HepG2 (cell line): ENCODE data around the gene ANXA9. TPM values are rescaled to one million over a fixed set of nuclear protein-coding genes. Genes with fewer than 3 reads are reported as not detected.

ENCODE experiments used
- CBX2 ChIP-seq, 2 experiments: fragments of 200-600 bp in 1 of 2; sonication (generic); formaldehyde crosslinking in 1 of 2; IDR thresholded peaks; 2 replicates each; pipeline versions ENCODE4 v1.7.0 to v1.8.1; 2018 to 2022; ENCODE audit warnings: low read depth in 2 of 2, low read length in 1 of 2, mild to moderate bottlenecking in 1 of 2, missing genetic modification reagents in 1 of 2
- IRF9 ChIP-seq: sonication (generic); formaldehyde crosslinking; IDR thresholded peaks from 2 replicates; pipeline ENCODE4 v1.8.0; 2022; ENCODE audit warnings: missing genetic modification reagents, mild to moderate bottlenecking, borderline replicate concordance
- NFE2 ChIP-seq: sonication (generic); formaldehyde crosslinking; IDR thresholded peaks from 2 replicates; pipeline ENCODE4 v1.4.0; 2020; ENCODE audit warnings: missing genetic modification reagents
- THRA ChIP-seq: sonication (generic); formaldehyde crosslinking; IDR thresholded peaks from 2 replicates; pipeline ENCODE4 v1.4.0; 2020; ENCODE audit warnings: missing genetic modification reagents, borderline replicate concordance
- TSC22D2 ChIP-seq: sonication (generic); formaldehyde crosslinking; IDR thresholded peaks from 2 replicates; pipeline ENCODE4 v1.5.1; 2020; ENCODE audit warnings: missing genetic modification reagents, mild to moderate bottlenecking, borderline replicate concordance
- ZBTB49 ChIP-seq: sonication (generic); formaldehyde crosslinking; IDR thresholded peaks from 2 replicates; pipeline ENCODE4 v1.4.0; 2020; ENCODE audit warnings: missing genetic modification reagents, borderline replicate concordance
- ZFP41 ChIP-seq: sonication (generic); formaldehyde crosslinking; IDR thresholded peaks from 2 replicates; pipeline ENCODE4 v1.4.0; 2020; ENCODE audit warnings: mild to moderate bottlenecking, missing genetic modification reagents, borderline replicate concordance
- ZNF343 ChIP-seq: sonication (generic); formaldehyde crosslinking; IDR thresholded peaks from 2 replicates; pipeline ENCODE4 v1.4.0; 2020; ENCODE audit warnings: mild to moderate bottlenecking, missing genetic modification reagents
- ZNF451 ChIP-seq: sonication (generic); formaldehyde crosslinking; IDR thresholded peaks from 2 replicates; pipeline ENCODE4 v1.5.0; 2020; ENCODE audit warnings: mild to moderate bottlenecking, missing genetic modification reagents
- ZNF503 ChIP-seq: sonication (generic); formaldehyde crosslinking; IDR thresholded peaks from 2 replicates; pipeline ENCODE4 v1.4.0; 2020; ENCODE audit warnings: missing genetic modification reagents
- ZNF891 ChIP-seq: sonication (generic); formaldehyde crosslinking; IDR thresholded peaks from 2 replicates; pipeline ENCODE4 v1.5.0; 2020; ENCODE audit warnings: mild to moderate bottlenecking, missing genetic modification reagents
- ZSCAN31 ChIP-seq: sonication (generic); formaldehyde crosslinking; IDR thresholded peaks from 2 replicates; pipeline ENCODE4 v1.5.0; 2020; ENCODE audit warnings: low read depth, mild to moderate bottlenecking, missing genetic modification reagents
- polyA plus RNA-seq, 8 experiments: library from polyadenylated mRNA; depleted of rRNA in 3 of 8; stranded (reverse) in 7 of 8; unstranded in 1 of 8; fragments of >200 nt; fragmentation: Illumina TruSeq in 4 of 8; extraction: Trizol in 4 of 8; gene quantifications; 2 replicates each; pipeline versions ENCODE4 v1.2.1 to v1.2.3, GENCODE V29; 2011 to 2016; ENCODE audit warnings: low read depth in 4 of 8, missing spikeins in 1 of 8, mixed read lengths in 1 of 8; ENCODE audit not compliant: insufficient read depth in 1 of 8
- total RNA-seq, 5 experiments: library from RNA; depleted of rRNA; stranded (reverse); fragments of >200 nt; fragmentation: Illumina TruSeq; extraction: Trizol; gene quantifications; 2 replicates each; pipeline ENCODE4 v1.2.3, GENCODE V29; 2016; ENCODE audit warnings: low read depth in 1 of 5
- TF ChIP-seq, protein P1 (sequence below): sonication (generic); formaldehyde crosslinking; IDR thresholded peaks from 2 replicates; pipeline ENCODE4 v1.5.0; 2020; ENCODE audit warnings: mild to moderate bottlenecking, missing genetic modification reagents
- TF ChIP-seq, protein P2 (sequence below): sonication (generic); formaldehyde crosslinking; IDR thresholded peaks from 2 replicates; pipeline ENCODE4 v1.4.0; 2020; ENCODE audit warnings: missing genetic modification reagents

ANXA9 gene
- total and polyA plus RNA-seq, 2 of the 13 experiments (the other 11 are each of a cell fraction or from before 2014, with no cell fraction given): 13.3 to 23.9 TPM

DNA sequence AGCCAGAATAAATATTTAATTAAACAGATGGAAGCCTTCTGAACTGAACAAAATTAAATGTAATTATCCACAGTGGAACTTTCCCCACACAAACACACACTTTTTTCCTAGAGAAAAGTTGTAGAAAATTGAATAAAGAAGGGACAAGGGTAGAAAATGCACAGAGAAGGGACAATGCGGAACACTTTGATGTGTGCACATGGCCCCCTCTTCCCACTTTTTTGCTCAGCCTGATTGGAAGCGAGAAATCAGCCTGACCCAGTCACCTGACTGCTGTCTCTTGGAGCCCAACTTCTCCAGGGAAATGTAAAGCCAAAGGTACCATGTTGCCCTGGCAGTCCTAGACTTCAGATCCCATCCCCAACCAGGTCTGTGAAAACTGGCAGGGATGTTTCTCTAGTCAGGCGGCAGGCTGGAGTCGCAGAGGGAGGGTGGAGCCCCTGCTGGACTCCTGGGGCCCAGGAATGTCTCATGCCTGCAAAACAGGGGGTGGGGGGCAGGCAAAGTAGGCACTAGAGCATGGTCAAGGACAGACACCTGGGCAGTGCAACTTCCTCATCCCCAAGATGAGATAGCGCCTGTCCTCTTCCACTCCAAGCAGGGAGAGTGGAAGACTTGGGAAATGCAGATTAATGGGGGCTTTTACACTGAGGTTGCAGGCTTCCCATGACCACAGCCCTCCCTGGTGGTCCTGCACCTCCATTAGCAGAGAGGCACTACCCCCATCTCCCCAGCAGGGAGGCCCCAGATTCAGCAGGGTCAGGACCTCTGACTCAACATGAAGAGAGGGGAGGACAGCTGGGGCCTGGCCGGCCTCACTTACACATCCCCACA is 10.3 kb upstream of the ANXA9 start (continued):
- no peak for TF ChIP-seq ZFP41 (CRISPR knock-in tag)
- TF ChIP-seq ZNF343 (CRISPR knock-in tag): no peak
- no peak for TF ChIP-seq TSC22D2 (CRISPR knock-in tag)
- TF ChIP-seq, protein P1, sequence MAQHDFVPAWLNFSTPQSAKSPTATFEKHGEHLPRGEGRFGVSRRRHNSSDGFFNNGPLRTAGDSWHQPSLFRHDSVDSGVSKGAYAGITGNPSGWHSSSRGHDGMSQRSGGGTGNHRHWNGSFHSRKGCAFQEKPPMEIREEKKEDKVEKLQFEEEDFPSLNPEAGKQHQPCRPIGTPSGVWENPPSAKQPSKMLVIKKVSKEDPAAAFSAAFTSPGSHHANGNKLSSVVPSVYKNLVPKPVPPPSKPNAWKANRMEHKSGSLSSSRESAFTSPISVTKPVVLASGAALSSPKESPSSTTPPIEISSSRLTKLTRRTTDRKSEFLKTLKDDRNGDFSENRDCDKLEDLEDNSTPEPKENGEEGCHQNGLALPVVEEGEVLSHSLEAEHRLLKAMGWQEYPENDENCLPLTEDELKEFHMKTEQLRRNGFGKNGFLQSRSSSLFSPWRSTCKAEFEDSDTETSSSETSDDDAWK: no peak
- no peak for TF ChIP-seq CBX2 (IDR thresholded peaks at IDR 0.05; ENCODE audit: low read depth, low read length)
- TF ChIP-seq CBX2 (CRISPR knock-in tag; IDR thresholded peaks at IDR 0.05; ENCODE audit: low read depth): no peak
- TF ChIP-seq, protein P2, sequence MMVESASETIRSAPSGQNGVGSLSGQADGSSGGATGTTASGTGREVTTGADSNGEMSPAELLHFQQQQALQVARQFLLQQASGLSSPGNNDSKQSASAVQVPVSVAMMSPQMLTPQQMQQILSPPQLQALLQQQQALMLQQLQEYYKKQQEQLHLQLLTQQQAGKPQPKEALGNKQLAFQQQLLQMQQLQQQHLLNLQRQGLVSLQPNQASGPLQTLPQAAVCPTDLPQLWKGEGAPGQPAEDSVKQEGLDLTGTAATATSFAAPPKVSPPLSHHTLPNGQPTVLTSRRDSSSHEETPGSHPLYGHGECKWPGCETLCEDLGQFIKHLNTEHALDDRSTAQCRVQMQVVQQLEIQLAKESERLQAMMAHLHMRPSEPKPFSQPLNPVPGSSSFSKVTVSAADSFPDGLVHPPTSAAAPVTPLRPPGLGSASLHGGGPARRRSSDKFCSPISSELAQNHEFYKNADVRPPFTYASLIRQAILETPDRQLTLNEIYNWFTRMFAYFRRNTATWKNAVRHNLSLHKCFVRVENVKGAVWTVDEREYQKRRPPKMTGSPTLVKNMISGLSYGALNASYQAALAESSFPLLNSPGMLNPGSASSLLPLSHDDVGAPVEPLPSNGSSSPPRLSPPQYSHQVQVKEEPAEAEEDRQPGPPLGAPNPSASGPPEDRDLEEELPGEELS (CRISPR knock-in tag): no peak
- no peak for TF ChIP-seq IRF9 (CRISPR knock-in tag)
- TF ChIP-seq ZSCAN31 (CRISPR knock-in tag): 0 out of 2 replicates have a peak, but pooled peaks have one; percentile 18
- TF ChIP-seq ZNF891 (CRISPR knock-in tag): no peak; the same call in 1 of the 2 replicates
- TF ChIP-seq ZBTB49 (CRISPR knock-in tag): no peak
- no peak for TF ChIP-seq ZNF503
- TF ChIP-seq ZNF451 (CRISPR knock-in tag): no peak; the same call in 1 of the 2 replicates
- TF ChIP-seq NFE2 (CRISPR knock-in tag): no peak
- TF ChIP-seq THRA: peak; percentile 11; the same call in 1 of the 2 replicates
